ENCODE data around the gene TAF11L8.
"Not testable (repeated sequence)": the region's sequence is repeated elsewhere in the genome, so short reads cannot be mapped to it uniquely, and the experiment has no call there.

Gene TAF11L8

GRCh38 chr5:17614872-17615605, 24.3 kb upstream of the TAF11L8 start:
- no peaks in the 10 kb centered on the region for H3K9me3 ChIP-seq (ENCODE audit: severe bottlenecking)
- H3K27ac ChIP-seq (ENCODE audit: poor library complexity, severe bottlenecking) = no peak overlapping the region
- ATAC-seq (ENCODE audit: low read depth) = no peak
- H3K27me3 ChIP-seq (ENCODE audit: insufficient read depth, poor library complexity, severe bottlenecking) = no peaks in the 10 kb centered on the region
- no peak overlapping the region for H3K4me3 ChIP-seq (ENCODE audit: severe bottlenecking)
- no peaks in the 10 kb centered on the region for H3K36me3 ChIP-seq (ENCODE audit: low read depth)
- DNase-seq (ENCODE audit: low spot score) = no peak
- H3K4me1 ChIP-seq (ENCODE audit: insufficient read depth, poor library complexity, severe bottlenecking) = no peaks in the 10 kb centered on the region
- no peak for TF ChIP-seq CTCF (IDR thresholded peaks at IDR 0.05; ENCODE audit: poor library complexity, severe bottlenecking)

- not testable (repeated sequence) for ATAC-seq (ENCODE audit: low read depth); H3K27me3 ChIP-seq (ENCODE audit: insufficient read depth, poor library complexity, severe bottlenecking); H3K36me3 ChIP-seq (ENCODE audit: low read depth); H3K27ac ChIP-seq (ENCODE audit: poor library complexity, severe bottlenecking); H3K4me3 ChIP-seq (ENCODE audit: severe bottlenecking); DNase-seq (ENCODE audit: low spot score); H3K4me1 ChIP-seq (ENCODE audit: insufficient read depth, poor library complexity, severe bottlenecking); H3K9me3 ChIP-seq (ENCODE audit: severe bottlenecking)
Observed at GRCh38 chr5:17610092-17610491, 19.3 kb upstream of the TAF11L8 start, which contains the start of gene TAF11L12. Gene TAF11L12 (plus strand): TSS chr5:17610392.

- H3K4me3 ChIP-seq (ENCODE audit: severe bottlenecking); H3K27ac ChIP-seq (ENCODE audit: poor library complexity, severe bottlenecking); H3K27me3 ChIP-seq (ENCODE audit: insufficient read depth, poor library complexity, severe bottlenecking); DNase-seq (ENCODE audit: low spot score); H3K9me3 ChIP-seq (ENCODE audit: severe bottlenecking); H3K4me1 ChIP-seq (ENCODE audit: insufficient read depth, poor library complexity, severe bottlenecking); ATAC-seq (ENCODE audit: low read depth); H3K36me3 ChIP-seq (ENCODE audit: low read depth): not testable (repeated sequence)
Observed at GRCh38 chr5:17607461-17607860, 16.7 kb upstream of the TAF11L8 start.

- Histone ChIP-seq H3K27me3 (ENCODE audit: insufficient read depth, poor library complexity, severe bottlenecking) (no peaks in the 10 kb centered on the region), H3K36me3 (ENCODE audit: low read depth) (no peaks in the 10 kb centered on the region), H3K27ac (ENCODE audit: poor library complexity, severe bottlenecking) (no peak overlapping the region), H3K9me3 (ENCODE audit: severe bottlenecking) (no peaks in the 10 kb centered on the region), H3K4me1 (ENCODE audit: insufficient read depth, poor library complexity, severe bottlenecking) (no peaks in the 10 kb centered on the region), H3K4me3 (ENCODE audit: severe bottlenecking) (no peak overlapping the region)
- TF ChIP-seq CTCF (IDR thresholded peaks at IDR 0.05; ENCODE audit: poor library complexity, severe bottlenecking) = no peak
- no peak for DNase-seq (ENCODE audit: low spot score)
- no peak for ATAC-seq (ENCODE audit: low read depth)
Observed at GRCh38 chr5:17604951-17605350, 14.2 kb upstream of the TAF11L8 start.

- not testable (repeated sequence) for H3K9me3 ChIP-seq (ENCODE audit: severe bottlenecking); H3K27ac ChIP-seq (ENCODE audit: poor library complexity, severe bottlenecking); H3K36me3 ChIP-seq (ENCODE audit: low read depth); DNase-seq (ENCODE audit: low spot score); H3K27me3 ChIP-seq (ENCODE audit: insufficient read depth, poor library complexity, severe bottlenecking); H3K4me3 ChIP-seq (ENCODE audit: severe bottlenecking); H3K4me1 ChIP-seq (ENCODE audit: insufficient read depth, poor library complexity, severe bottlenecking); ATAC-seq (ENCODE audit: low read depth)
Observed at GRCh38 chr5:17603880-17604279, 13.1 kb upstream of the TAF11L8 start, which contains the start of gene TAF11L11. Gene TAF11L11 (plus strand): TSS chr5:17604183.

GRCh38 chr5:17597728-17598127, 7.0 kb upstream of the TAF11L8 start, which contains the start of gene TAF11L10:
Gene TAF11L10 (minus strand): TSS chr5:17597828.
- H3K4me1 ChIP-seq (ENCODE audit: insufficient read depth, poor library complexity, severe bottlenecking); H3K27ac ChIP-seq (ENCODE audit: poor library complexity, severe bottlenecking); ATAC-seq (ENCODE audit: low read depth); H3K27me3 ChIP-seq (ENCODE audit: insufficient read depth, poor library complexity, severe bottlenecking); H3K36me3 ChIP-seq (ENCODE audit: low read depth); H3K4me3 ChIP-seq (ENCODE audit: severe bottlenecking); H3K9me3 ChIP-seq (ENCODE audit: severe bottlenecking); DNase-seq (ENCODE audit: low spot score): not testable (repeated sequence)

GRCh38 chr5:17594255-17594654, 3.5 kb upstream of the TAF11L8 start, which contains the start of gene TAF11L9:
Gene TAF11L9 (minus strand): TSS chr5:17594394.
- ATAC-seq (ENCODE audit: low read depth); H3K4me1 ChIP-seq (ENCODE audit: insufficient read depth, poor library complexity, severe bottlenecking); H3K4me3 ChIP-seq (ENCODE audit: severe bottlenecking); H3K9me3 ChIP-seq (ENCODE audit: severe bottlenecking); H3K27ac ChIP-seq (ENCODE audit: poor library complexity, severe bottlenecking); H3K36me3 ChIP-seq (ENCODE audit: low read depth); H3K27me3 ChIP-seq (ENCODE audit: insufficient read depth, poor library complexity, severe bottlenecking): not testable (repeated sequence)
- DNase-seq (ENCODE audit: low spot score) = peak; percentile 87

GRCh38 chr5:17585658-17586057, 5.1 kb downstream of the TAF11L8 start, which contains the start of gene TAF11L7:
Gene TAF11L7 (minus strand): TSS chr5:17585758.
- DNase-seq (ENCODE audit: low spot score); H3K9me3 ChIP-seq (ENCODE audit: severe bottlenecking); H3K27ac ChIP-seq (ENCODE audit: poor library complexity, severe bottlenecking); H3K4me1 ChIP-seq (ENCODE audit: insufficient read depth, poor library complexity, severe bottlenecking); H3K36me3 ChIP-seq (ENCODE audit: low read depth); ATAC-seq (ENCODE audit: low read depth); H3K27me3 ChIP-seq (ENCODE audit: insufficient read depth, poor library complexity, severe bottlenecking); H3K4me3 ChIP-seq (ENCODE audit: severe bottlenecking): not testable (repeated sequence)

All from RWPE2 (cell line).